HAP-1 (cell line): ENCODE data around the gene NCKIPSD.

Experiments used
- DNase-seq, 2 experiments: peaks; one replicate each; pipeline ENCODE4 v3.0.0-alpha.2; 2016 to 2020; ENCODE audit warnings: low spot score in 2 of 2
- H3K27me3 ChIP-seq: fragments of 250-450 bp; sonication (Bioruptor Pico); 2 replicates; pipeline ENCODE4 v1.5.1; 2020; ENCODE audit warnings: low read depth, mild to moderate bottlenecking, moderate library complexity
- H3K36me3 ChIP-seq: fragments of 250-450 bp; sonication (Bioruptor Pico); replicated peaks from 2 replicates; pipeline ENCODE4 v1.5.1; 2020; ENCODE audit warnings: mild to moderate bottlenecking
- H3K4me1 ChIP-seq: fragments of 250-450 bp; sonication (Bioruptor Pico); 2 replicates; pipeline ENCODE4 v1.5.1; 2020; ENCODE audit warnings: mild to moderate bottlenecking
- H3K4me3 ChIP-seq: fragments of 250-450 bp; sonication (Bioruptor Pico); 2 replicates; pipeline ENCODE4 v1.5.1; 2020; ENCODE audit warnings: mild to moderate bottlenecking, moderate library complexity
- H3K9me3 ChIP-seq: fragments of 250-450 bp; sonication (Bioruptor Pico); 2 replicates; pipeline ENCODE4 v1.5.1; 2020; ENCODE audit warnings: mild to moderate bottlenecking, moderate library complexity
- in situ Hi-C: fragments of 300-500 bp; cut with MboI; formaldehyde crosslinking; loops from 3 replicates; pipeline ENCODE4 v1.14.3; 2020; ENCODE audit warnings: low sequenced_read_pairs, inconsistent platforms, mixed read lengths

The NCKIPSD gene

DNA sequence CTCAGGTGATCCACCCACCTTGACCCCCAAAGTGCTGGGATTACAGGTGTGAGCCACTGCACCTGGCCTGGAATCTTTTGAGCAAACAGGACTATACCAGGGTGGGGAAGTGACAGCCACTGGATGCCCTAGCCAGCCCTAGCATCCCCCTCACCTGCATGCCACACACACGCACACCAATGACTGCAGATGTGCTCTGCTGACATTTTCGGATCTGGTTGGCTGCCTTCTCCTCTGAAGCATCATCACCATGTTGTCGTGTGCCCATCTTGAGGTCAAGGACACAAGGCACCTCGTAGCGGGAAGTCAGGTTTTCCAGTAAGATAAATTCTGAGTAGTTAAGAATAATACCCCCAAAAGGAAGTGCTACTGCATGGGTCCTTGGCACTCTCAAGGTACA is 3.7 kb upstream of the NCKIPSD start:
- Histone ChIP-seq H3K36me3 (peaks cover 66% of the 10 kb centered on the region), H3K4me3 (no peak overlapping the region), H3K27me3 (no peaks in the 10 kb centered on the region), H3K4me1 (peaks cover 5% of the 10 kb centered on the region), H3K9me3 (no peaks in the 10 kb centered on the region)
- in situ Hi-C loops = no loop called here
- DNase-seq = no peak

DNA sequence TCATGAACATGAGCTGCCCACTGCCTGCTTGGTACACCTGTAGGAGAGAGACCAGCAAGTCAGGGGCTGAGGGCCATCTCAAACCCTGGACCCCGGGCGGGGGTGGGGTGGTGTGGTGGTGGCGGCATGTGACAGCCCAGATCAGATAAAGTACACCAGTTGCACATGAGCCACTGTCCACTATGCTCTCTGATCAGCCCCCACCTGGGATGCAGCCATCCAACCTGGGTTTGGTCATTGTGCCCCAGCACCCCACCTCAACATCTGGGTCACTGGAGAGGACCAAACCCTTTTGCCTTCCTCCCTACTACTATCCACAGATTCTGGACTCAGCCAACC is 3.0 kb upstream of the NCKIPSD start:
- DNase-seq = no peak
- no peak overlapping the region for H3K4me3 ChIP-seq
- in situ Hi-C loops = no loop called here
- no peaks in the 10 kb centered on the region for H3K27me3 ChIP-seq
- H3K36me3 ChIP-seq = peaks cover 59% of the 10 kb centered on the region
- peaks cover 12% of the 10 kb centered on the region for H3K4me1 ChIP-seq
- no peaks in the 10 kb centered on the region for H3K9me3 ChIP-seq

DNA sequence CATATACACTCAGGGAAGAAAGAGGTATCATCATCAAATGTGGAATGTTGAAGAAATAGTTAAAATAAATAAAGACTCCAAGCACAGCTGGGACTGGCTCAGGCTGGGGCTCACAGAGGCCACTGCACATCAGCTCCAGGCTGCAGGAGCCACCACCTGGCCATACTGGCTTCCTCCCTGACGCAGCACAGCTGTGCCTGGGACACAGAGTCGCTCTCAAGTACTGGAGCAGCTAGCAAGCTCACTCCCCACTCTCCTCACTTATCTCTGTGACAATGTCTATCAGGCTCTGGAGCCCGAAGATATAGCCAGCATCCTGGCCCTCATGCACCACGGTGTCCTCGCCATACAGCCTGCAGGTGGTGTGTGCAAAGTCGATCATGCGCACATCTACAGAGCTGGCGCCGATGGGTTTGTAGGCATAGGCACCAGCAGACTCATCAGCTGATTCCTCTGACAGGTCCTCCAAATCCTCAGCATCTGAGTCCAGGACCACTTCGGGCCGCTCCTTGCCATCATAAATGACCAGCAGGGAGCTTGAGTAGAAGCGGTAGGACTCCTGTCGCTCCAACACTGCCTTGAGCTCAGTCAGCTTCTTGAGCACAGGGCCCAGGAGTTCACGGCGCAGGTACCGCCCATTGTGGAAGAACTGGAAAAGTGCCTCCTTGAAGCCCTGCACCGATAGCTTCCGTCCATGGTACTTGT is 2.5 kb upstream of the NCKIPSD start:
- H3K4me3 ChIP-seq = no peak overlapping the region
- no peaks in the 10 kb centered on the region for H3K27me3 ChIP-seq
- no peak for DNase-seq
- no peaks in the 10 kb centered on the region for H3K9me3 ChIP-seq
- H3K36me3 ChIP-seq = peaks cover 54% of the 10 kb centered on the region
- H3K4me1 ChIP-seq = peaks cover 13% of the 10 kb centered on the region
- in situ Hi-C loops = no loop called here

DNA sequence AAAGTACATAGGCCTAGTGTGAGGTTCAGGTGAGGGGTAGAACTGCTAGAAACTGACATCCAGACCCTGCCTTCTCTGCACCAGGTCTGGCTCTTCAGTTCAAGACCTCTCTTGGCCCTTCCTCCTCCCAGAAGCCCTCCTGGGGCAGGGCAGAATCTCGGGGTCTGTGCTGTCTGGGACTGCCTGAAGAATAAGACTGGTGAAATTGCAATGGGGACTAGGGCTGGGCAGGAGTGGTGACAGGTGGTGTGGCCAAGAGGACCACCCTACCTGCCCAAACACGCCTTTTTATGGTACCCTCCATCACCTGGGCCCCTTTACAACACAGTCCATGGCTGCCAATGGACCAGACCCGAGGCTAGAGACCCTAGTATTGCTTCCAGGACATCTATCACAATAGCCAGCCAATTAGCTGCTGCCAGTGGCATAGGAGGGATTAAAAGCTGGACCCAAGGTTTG is 1.5 kb upstream of the NCKIPSD start:
- DNase-seq = no peak
- Histone ChIP-seq H3K27me3 (no peaks in the 10 kb centered on the region), H3K4me3 (no peak overlapping the region), H3K36me3 (peaks cover 48% of the 10 kb centered on the region), H3K9me3 (no peaks in the 10 kb centered on the region), H3K4me1 (peaks cover 13% of the 10 kb centered on the region)
- in situ Hi-C loops = no loop called here

DNA sequence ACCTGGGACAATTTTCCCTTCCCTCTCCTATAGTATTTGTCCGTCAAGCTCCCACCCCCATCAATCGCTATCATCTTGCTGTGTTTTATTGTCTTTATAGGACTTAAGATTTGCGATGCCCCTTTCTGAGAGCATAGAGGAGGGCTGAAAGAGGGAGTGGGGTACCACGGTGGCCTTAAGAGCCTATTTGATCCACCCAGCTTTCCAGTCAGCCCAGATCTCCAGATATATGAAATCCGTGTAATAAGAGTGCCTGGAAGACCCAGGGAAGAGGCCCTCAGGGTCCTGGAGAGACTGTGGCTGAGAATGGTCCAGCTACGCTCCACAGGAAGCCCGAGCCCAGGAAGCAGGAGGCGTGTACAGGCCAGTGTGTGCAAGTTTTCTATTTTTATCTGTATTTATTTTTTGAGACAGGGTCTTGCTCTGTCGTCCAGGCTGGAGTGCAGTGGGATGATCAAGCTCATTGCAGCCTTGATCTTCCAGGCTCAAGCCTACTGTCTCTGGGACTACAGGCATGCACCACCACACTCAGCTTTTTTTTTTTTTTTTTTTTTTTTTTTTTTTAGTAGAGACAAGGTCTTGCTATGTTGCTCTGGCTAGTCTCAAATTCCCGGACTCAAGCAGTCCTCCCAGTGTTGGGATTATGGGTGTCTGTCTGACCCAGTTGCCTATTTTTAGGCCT is 964 bp upstream of the NCKIPSD start:
- no peaks in the 10 kb centered on the region for H3K27me3 ChIP-seq
- peaks cover 13% of the 10 kb centered on the region for H3K4me1 ChIP-seq
- in situ Hi-C loops = no loop called here
- H3K36me3 ChIP-seq = peaks cover 49% of the 10 kb centered on the region
- no peak for DNase-seq
- H3K4me3 ChIP-seq = peak overlapping the region; percentile 84
- no peaks in the 10 kb centered on the region for H3K9me3 ChIP-seq

DNA sequence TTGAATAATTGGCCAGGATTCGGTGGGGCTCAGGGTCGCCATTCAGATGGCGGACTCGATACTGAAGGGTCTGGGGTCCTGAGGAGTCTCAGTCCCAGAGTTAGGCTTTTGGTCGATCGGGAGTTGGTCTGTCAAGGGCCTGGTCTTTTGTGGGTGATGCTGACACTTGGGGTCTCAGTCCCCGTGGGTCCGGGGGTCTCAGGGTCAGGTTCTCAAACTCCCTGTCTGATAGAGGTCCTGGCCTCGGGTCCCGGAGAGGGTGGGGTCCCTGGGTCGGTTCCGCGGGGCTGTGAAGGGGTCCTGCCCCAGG is 467 bp downstream of the NCKIPSD start:
- H3K4me3 ChIP-seq = peak overlapping the region; percentile 84
- H3K4me1 ChIP-seq = peaks cover 13% of the 10 kb centered on the region
- DNase-seq = no peak
- no peaks in the 10 kb centered on the region for H3K9me3 ChIP-seq
- in situ Hi-C loops = no loop called here
- H3K27me3 ChIP-seq = no peaks in the 10 kb centered on the region
- peaks cover 54% of the 10 kb centered on the region for H3K36me3 ChIP-seq

DNA sequence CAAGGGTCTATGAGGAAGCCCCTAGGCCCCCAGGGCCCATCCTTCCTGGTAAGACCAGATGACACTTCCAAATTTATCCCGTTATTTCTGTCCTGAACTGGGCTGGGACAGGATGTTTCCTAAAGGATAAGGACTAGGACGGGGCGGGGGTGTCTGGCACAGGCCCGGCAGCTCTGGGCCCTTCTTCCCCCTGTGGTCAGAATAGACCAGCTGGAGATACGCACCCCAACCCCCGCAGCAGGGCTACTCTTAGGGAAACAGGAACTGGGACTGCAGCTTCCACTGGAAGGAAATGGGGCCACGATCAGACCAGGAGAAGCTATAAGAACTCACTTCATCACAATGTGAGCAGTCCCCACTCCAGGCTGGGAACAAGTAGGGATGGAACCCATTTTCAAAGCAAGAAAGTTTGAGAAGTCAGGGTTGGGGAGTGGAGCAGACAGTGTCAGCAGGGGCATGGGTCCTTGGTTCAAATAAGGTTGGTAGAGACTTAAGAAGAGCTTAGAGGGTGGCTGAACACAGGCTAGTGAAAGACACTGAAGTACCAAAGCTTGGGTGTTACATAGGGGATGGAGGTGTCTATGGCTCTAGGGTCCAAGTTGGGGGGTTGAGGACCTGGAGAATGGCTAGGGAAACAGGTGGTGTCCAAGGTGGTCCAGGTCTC is 1.1 kb downstream of the NCKIPSD start:
- no peaks in the 10 kb centered on the region for H3K27me3 ChIP-seq
- peaks cover 54% of the 10 kb centered on the region for H3K36me3 ChIP-seq

DNA sequence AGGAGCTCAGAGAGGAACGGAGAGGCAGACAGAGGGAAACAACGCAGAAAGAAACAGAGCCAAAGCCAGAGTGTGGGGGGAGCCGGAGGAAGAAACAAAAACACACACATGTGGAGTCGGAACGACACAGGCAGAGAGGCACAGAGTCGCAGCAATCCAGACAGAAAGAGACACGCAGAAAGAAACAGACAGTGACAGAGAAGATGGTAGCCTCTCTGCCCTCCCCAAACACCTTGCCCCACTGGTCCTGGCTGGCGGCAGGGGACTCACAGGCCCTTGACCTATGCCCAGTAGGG is 1.7 kb downstream of the NCKIPSD start:
- Histone ChIP-seq H3K4me1 (peaks cover 13% of the 10 kb centered on the region), H3K9me3 (no peaks in the 10 kb centered on the region), H3K27me3 (no peaks in the 10 kb centered on the region), H3K36me3 (peaks cover 53% of the 10 kb centered on the region), H3K4me3 (peak overlapping the region; percentile 84)
- in situ Hi-C loops = no loop called here
- no peak for DNase-seq

More for the DNA sequence above, 1.1 kb downstream of the NCKIPSD start:
- no peak for DNase-seq
- Histone ChIP-seq H3K9me3 (no peaks in the 10 kb centered on the region), H3K4me1 (peaks cover 13% of the 10 kb centered on the region), H3K4me3 (peak overlapping the region; percentile 84)
- in situ Hi-C loops = no loop called here

DNA sequence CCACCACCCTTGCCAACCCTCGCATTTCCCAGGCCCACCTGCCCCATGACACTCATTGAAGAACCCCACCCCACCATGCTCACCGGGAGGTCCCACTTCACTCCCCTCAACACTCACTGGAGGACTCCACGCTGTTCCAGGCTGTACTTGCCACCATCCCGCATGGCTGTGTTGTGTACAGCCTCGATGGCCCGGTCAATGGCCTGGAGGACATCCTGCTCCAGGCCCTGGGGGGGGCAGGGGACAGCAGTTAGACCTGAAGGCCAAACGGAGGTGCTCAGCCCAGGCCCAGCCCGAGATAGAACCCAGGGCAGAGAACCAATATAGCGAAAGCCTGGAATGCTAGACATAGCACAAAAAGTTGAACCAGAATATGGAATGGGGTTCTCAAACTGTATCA is 2.9 kb downstream of the NCKIPSD start:
- DNase-seq = no peak
- Histone ChIP-seq H3K4me3 (no peak overlapping the region), H3K36me3 (peaks cover 52% of the 10 kb centered on the region), H3K9me3 (no peaks in the 10 kb centered on the region), H3K27me3 (no peaks in the 10 kb centered on the region), H3K4me1 (peaks cover 13% of the 10 kb centered on the region)
- in situ Hi-C loops = no loop called here

DNA sequence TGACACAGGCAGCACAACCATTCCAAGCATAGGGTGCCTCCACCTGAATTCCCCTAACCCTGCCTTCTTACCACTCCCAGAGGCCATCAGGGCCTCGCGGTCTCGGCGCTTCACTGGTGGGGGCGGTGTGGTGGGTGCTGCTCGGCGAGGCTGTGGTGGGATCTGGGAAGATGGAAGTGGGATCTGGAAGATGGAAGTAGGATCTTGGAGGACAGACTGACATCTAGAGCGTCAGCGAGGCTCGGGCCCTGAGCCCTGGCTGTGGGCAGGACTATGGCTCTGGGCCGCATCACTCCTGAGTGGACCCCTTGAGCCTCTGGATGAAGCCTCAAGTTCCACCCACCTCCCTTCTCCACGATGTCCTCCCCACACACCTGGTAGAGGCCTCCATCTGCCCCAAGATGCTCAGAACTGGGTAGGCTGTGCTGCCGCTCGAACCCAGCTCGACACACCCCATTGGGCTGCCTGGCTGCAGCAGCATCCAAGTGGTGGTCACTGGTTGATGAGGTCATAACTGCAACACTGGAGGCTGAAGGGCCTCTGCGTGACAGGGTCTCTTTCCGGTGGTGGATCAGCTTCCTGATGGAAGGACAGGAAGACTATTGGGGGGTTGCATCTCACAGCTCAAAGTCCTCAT is 3.6 kb downstream of the NCKIPSD start:
- peaks cover 51% of the 10 kb centered on the region for H3K36me3 ChIP-seq
- H3K27me3 ChIP-seq = no peaks in the 10 kb centered on the region
- no peak for DNase-seq
- no peak overlapping the region for H3K4me3 ChIP-seq
- H3K9me3 ChIP-seq = no peaks in the 10 kb centered on the region
- in situ Hi-C loops = no loop called here
- H3K4me1 ChIP-seq = peaks cover 13% of the 10 kb centered on the region

DNA sequence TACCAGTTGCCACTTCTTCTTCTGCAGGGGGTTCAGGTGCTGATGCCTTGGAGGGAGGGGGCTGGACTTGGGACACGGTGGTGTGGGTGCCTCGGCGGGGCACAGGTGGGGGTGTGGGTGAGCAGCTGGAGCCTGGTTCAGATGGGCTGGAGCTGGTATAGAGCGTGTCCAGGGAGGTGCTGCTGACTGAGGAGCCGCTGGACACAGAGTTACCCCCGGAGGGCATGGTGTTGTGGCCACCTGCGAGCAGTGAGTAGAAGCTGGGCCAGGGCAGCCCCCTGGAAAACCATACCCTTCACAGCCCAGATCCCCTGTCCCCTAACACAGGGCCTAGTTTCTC is 4.2 kb downstream of the NCKIPSD start:
- no peaks in the 10 kb centered on the region for H3K9me3 ChIP-seq
- peaks cover 52% of the 10 kb centered on the region for H3K36me3 ChIP-seq
- H3K4me3 ChIP-seq = no peak overlapping the region
- DNase-seq = no peak
- in situ Hi-C loops = no loop called here
- H3K4me1 ChIP-seq = peaks cover 13% of the 10 kb centered on the region
- no peaks in the 10 kb centered on the region for H3K27me3 ChIP-seq

DNA sequence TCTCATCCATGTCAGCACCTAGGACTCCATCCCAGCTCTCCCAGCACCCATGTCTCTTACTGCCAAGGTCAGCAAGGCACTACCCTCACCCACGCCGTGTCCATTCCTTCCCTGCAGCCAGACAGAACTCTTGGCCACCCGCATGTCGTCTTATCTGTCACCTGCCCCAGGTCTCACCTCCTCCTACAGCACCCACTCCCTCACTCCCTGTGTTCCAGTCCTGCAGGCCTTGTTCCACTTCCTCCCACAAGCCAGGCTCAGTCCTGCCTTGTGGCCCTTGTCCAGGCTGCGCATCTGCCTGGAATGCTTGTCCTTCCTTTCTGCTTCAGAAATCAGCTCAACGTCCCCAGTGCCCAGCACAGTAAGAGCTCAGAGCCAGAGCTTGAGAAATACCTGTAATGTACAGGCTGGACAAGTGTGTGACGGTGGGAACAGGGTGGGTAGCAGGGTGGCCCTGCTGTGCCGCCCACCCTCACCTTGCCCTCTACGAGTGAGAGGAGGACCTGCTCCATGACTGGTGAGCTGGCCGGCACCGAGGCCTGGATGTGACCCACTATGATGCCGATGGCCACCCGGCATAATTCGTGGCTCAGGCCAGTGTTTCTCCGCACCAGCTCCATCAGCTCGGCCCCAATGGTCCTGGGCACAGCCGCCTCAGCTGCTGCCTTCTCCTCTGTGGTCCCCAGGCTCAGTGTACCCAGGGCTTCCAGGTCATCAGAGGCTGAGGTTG is 4.7 kb downstream of the NCKIPSD start:
- Histone ChIP-seq H3K4me1 (peaks cover 13% of the 10 kb centered on the region), H3K27me3 (no peaks in the 10 kb centered on the region), H3K4me3 (no peak overlapping the region), H3K9me3 (no peaks in the 10 kb centered on the region), H3K36me3 (peaks cover 58% of the 10 kb centered on the region)
- in situ Hi-C loops = no loop called here
- DNase-seq = no peak

DNA sequence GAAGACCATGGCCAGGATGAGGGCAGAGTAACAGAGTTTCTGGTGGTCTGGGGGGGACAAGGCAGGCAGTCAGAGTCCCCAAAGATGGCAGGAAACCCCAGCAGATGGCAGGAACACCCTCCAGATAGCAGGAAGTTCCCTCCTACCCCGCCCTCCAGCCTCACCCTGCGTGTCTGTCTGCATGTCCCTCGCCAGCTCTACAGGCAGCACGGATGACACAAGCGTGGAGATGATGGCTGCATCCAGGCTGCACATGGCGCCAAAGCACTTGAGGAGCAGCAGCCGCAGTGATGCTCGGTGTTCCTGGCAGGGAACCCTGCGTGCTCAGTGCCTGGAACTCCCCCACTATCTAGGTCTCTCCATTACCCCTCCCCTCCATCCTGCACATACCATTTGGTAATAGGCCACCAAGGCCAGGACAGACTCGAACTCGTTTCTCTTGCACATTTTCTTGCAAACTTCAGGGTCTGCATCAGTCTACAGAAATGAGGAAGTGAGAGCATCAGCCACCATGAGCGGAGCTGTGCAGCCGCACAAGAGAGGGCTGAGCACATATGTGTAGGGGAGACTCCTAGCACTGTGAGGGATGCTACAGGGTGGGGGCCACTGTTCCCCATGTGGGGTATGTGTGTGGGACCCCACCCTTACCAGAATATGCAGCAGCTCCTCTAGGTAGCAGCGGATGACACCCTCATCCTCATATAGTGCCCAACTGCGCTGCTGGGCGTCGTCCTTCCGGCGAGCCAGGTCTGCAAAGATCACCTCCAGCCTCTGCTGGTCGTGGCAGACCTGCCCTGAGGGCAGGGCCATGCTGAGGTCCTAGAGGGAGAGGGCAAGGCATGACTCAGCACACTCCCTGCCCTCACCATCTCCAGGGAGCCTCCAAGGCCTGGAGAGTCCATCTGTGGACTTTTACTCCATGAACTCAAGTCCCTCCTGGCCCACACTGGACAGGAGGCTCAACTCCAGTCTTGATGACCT is 6.0 kb downstream of the NCKIPSD start:
- peaks cover 11% of the 10 kb centered on the region for H3K4me1 ChIP-seq
- no peak overlapping the region for H3K4me3 ChIP-seq
- in situ Hi-C loops = no loop called here
- H3K27me3 ChIP-seq = no peaks in the 10 kb centered on the region
- H3K9me3 ChIP-seq = no peaks in the 10 kb centered on the region
- peaks cover 66% of the 10 kb centered on the region for H3K36me3 ChIP-seq
- no peak for DNase-seq
